SK-N-SH (cell line): Measurements from ENCODE around the gene TEX35. TPM values are rescaled to one million over a fixed set of nuclear protein-coding genes. Genes with fewer than 3 reads are reported as not detected.
"Not testable (repeated sequence)": the region's sequence is repeated elsewhere in the genome, so short reads cannot be mapped to it uniquely, and the experiment has no call there.

Source experiments
- CTCF ChIA-PET: fragments of 300-600, 350-600 bp; formaldehyde crosslinking; extraction: SDS; loops from one replicate; lab custom pipeline; 2021; lab: Yijun Ruan, JAX
- POLR2A ChIA-PET: fragments of 350-600 bp; sonication (Branson Sonifier 250); formaldehyde crosslinking; extraction: SDS; loops from one replicate; lab custom pipeline; 2020; ENCODE audit warnings: antibody characterized with exemption, inconsistent platforms; lab: Yijun Ruan, JAX
- DNase-seq: peaks from one replicate; pipeline ENCODE4 v3.0.0; 2012
- H2AFZ ChIP-seq: fragments of 200-600 bp; sonication (generic); 2 replicates; pipeline ENCODE4 v1.8.1; 2016; ENCODE audit warnings: antibody characterized with exemption, mild to moderate bottlenecking, low read depth
- H3F3A ChIP-seq: fragments of 200-600 bp; sonication (generic); replicated peaks from 2 replicates; pipeline ENCODE3; 2016; ENCODE audit warnings: antibody characterized with exemption, mild to moderate bottlenecking; ENCODE audit not compliant: insufficient read depth
- H3K27ac ChIP-seq, 2 experiments: fragments of 200-500 bp in 1 of 2; fragments of 200-600 bp in 1 of 2; sonication (Bioruptor generic) in 1 of 2; sonication (generic), shearing (Covaris generic) in 1 of 2; 2 replicates each; pipeline versions ENCODE4 v1.5.1 to v1.6.1; 2014 to 2016; ENCODE audit warnings: low read depth in 2 of 2, inconsistent platforms in 1 of 2, low read length in 1 of 2, mild to moderate bottlenecking in 1 of 2, mixed read lengths in 1 of 2
- H3K27me3 ChIP-seq: fragments of 200-600 bp; sonication (generic), shearing (Covaris generic); 2 replicates; pipeline ENCODE4 v1.6.1; 2016; ENCODE audit warnings: mixed run types; ENCODE audit not compliant: insufficient read depth
- H3K36me3 ChIP-seq, 2 experiments: fragments of 200-500 bp in 1 of 2; fragments of 200-600 bp in 1 of 2; sonication (Bioruptor generic) in 1 of 2; sonication (generic) in 1 of 2; replicated peaks in 1 of 2; 2 replicates each; pipeline versions ENCODE3 to v1.5.1; 2014 to 2016; ENCODE audit warnings: low read length in 1 of 2, mild to moderate bottlenecking in 1 of 2; ENCODE audit not compliant: insufficient read depth in 2 of 2, control insufficient read depth in 1 of 2
- H3K4me1 ChIP-seq, 2 experiments: fragments of 200-500 bp in 1 of 2; fragments of 200-600 bp in 1 of 2; sonication (Bioruptor generic) in 1 of 2; sonication (generic), shearing (Covaris generic) in 1 of 2; 2 replicates each; pipeline versions ENCODE4 v1.5.1 to v1.6.1; 2014 to 2016; ENCODE audit warnings: low read depth in 1 of 2, low read length in 1 of 2, mixed run types in 1 of 2; ENCODE audit not compliant: insufficient read depth in 2 of 2, control insufficient read depth in 1 of 2
- H3K4me2 ChIP-seq: fragments of 200-600 bp; sonication (generic), shearing (Covaris generic); 2 replicates; pipeline ENCODE4 v1.6.1; 2017; ENCODE audit warnings: mixed run types
- H3K4me3 ChIP-seq, 2 experiments: fragments of 200-500 bp in 1 of 2; fragments of 200-600 bp in 1 of 2; sonication (Bioruptor generic) in 1 of 2; sonication (generic), shearing (Covaris generic) in 1 of 2; 2 replicates each; pipeline versions ENCODE4 v1.5.1 to v1.8.1; 2014 to 2016; ENCODE audit warnings: low read depth in 2 of 2, inconsistent platforms in 1 of 2, low read length in 1 of 2, mild to moderate bottlenecking in 1 of 2, mixed read lengths in 1 of 2, moderate library complexity in 1 of 2
- H3K79me2 ChIP-seq: fragments of 200-600 bp; sonication (generic); 2 replicates; pipeline ENCODE4 v1.8.1; 2017; ENCODE audit warnings: mild to moderate bottlenecking; ENCODE audit not compliant: insufficient read depth
- H3K9ac ChIP-seq: fragments of 200-600 bp; sonication (generic); 2 replicates; pipeline ENCODE4 v1.6.1; 2017; ENCODE audit warnings: mixed run types
- H3K9me2 ChIP-seq: fragments of 200-600 bp; sonication (generic); 2 replicates; pipeline ENCODE4 v1.6.1; 2017; ENCODE audit warnings: mixed run types
- H3K9me3 ChIP-seq: fragments of 200-600 bp; sonication (generic); 2 replicates; pipeline ENCODE4 v1.6.1; 2017; ENCODE audit warnings: mixed run types, mild to moderate bottlenecking, moderate library complexity
- H4K20me1 ChIP-seq: fragments of 200-600 bp; sonication (generic); 2 replicates; pipeline ENCODE4 v1.6.1; 2017; ENCODE audit warnings: mild to moderate bottlenecking, mixed run types; ENCODE audit not compliant: insufficient read depth
- JUND ChIP-seq: IDR thresholded peaks from 2 replicates; pipeline ENCODE4 v1.4.0; 2012
- NRF1 ChIP-seq: IDR thresholded peaks from 2 replicates; pipeline ENCODE4 v1.6.1; 2012; ENCODE audit warnings: low read depth, mild to moderate bottlenecking, low read length
- REST ChIP-seq: IDR thresholded peaks from 2 replicates; pipeline ENCODE4 v1.6.1; 2012; ENCODE audit warnings: mild to moderate bottlenecking, low read depth, low read length, moderate library complexity
- TAF1 ChIP-seq: IDR thresholded peaks from 2 replicates; pipeline ENCODE4 v1.6.1; 2012; ENCODE audit warnings: low read depth, mild to moderate bottlenecking, low read length, moderate library complexity, borderline replicate concordance
- TEAD4 ChIP-seq: IDR thresholded peaks from 2 replicates; pipeline ENCODE4 v1.4.0; 2012; ENCODE audit warnings: mild to moderate bottlenecking, borderline replicate concordance; ENCODE audit not compliant: insufficient read depth
- WGBS: methylation state at CpG from one replicate; pipeline ENCODE4 v1.1.6; 2017; ENCODE audit warnings: low lambda C conversion rate; 5-methylcytosine and 5-hydroxymethylcytosine counted together
- polyA plus RNA-seq, 3 experiments: library from polyadenylated mRNA; depleted of rRNA; stranded (reverse); fragments of >200 nt; gene quantifications; 2 replicates each; pipeline ENCODE4 v1.2.3, GENCODE V29; 2012
- TF ChIP-seq, protein P1 (sequence below): fragments of 150-350 bp; IDR thresholded peaks from 2 replicates; pipeline ENCODE4 v1.6.1; 2016; ENCODE audit warnings: mild to moderate bottlenecking, low read depth, low read length

TEX35 gene
- polyA plus RNA-seq, 1 of the 3 experiments (the other 2 are of a cell fraction) = 0.03 TPM

- WGBS = no CpG with 5 or more reads among the region's 3 CpGs
- POLR2A ChIA-PET = interaction anchor here (1.7 kb wide), 1 partner anchor 10 kb away, joined by 4 read pairs; no protein-coding TSS in a partner anchor
Measured at GRCh38 chr1:178552856-178553255, 39.9 kb downstream of the TEX35 start.

DNA sequence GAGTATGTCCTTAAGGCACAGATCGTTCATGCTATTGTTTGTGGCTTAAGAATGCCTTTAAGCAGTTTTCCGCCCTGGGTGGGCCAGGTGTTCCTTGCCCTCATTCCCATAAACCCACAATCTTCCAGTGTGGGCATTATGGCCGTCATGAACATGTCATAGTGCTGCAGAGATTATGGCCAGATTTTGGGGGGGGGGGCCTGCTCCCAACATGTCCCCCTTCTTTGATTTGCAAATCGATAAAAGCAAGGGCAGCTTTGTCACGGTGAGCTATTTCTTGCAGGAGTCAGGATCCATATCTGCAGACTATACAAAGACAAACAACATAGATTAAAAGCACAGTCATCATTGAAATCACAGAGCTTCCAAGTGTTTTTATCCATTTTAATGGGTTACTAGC lies 41.4 kb downstream of the TEX35 start:
- CTCF ChIA-PET = interaction anchor here (0.7 to 1.4 kb wide), 3 partner anchors 10 to 448 kb away, joined by 3 read pairs; no protein-coding TSS in a partner anchor
- 78% methylated on average over 5 of the region's 5 CpGs for WGBS

More at GRCh38 chr1:178552856-178553255, 39.9 kb downstream of the TEX35 start:
- Histone ChIP-seq H3K9me2 (no peaks in the 10 kb centered on the region), H4K20me1 (no peaks in the 10 kb centered on the region), H3K27ac (no peak overlapping the region), H3K27me3 (no peaks in the 10 kb centered on the region), H3K4me3 (no peak overlapping the region), H3F3A (no peaks in the 10 kb centered on the region), H3K9me3 (no peaks in the 10 kb centered on the region), H3K9ac (no peak overlapping the region), H3K4me2 (no peak overlapping the region), H2AFZ (no peak overlapping the region), H3K79me2 (no peaks in the 10 kb centered on the region), H3K36me3 (no peaks in the 10 kb centered on the region), H3K4me1 (peaks cover 0 to 3% of the 10 kb centered on the region in 2 experiments; a peak in 2 of 4 replicates)
- no peak for TF ChIP-seq REST
- TF ChIP-seq, protein P1, sequence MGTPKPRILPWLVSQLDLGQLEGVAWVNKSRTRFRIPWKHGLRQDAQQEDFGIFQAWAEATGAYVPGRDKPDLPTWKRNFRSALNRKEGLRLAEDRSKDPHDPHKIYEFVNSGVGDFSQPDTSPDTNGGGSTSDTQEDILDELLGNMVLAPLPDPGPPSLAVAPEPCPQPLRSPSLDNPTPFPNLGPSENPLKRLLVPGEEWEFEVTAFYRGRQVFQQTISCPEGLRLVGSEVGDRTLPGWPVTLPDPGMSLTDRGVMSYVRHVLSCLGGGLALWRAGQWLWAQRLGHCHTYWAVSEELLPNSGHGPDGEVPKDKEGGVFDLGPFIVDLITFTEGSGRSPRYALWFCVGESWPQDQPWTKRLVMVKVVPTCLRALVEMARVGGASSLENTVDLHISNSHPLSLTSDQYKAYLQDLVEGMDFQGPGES = no peak
- no peak for TF ChIP-seq TAF1
- TF ChIP-seq NRF1 = no peak
- TF ChIP-seq TEAD4 = no peak
- TF ChIP-seq JUND = no peak
- CTCF ChIA-PET = interaction anchor here (0.8 to 1.5 kb wide), 3 partner anchors 10 to 201 kb away, joined by 3 to 5 read pairs (median 4); no protein-coding TSS in a partner anchor
- DNase-seq = no peak

More for the DNA sequence above, 41.4 kb downstream of the TEX35 start:
- H3K27me3 ChIP-seq, DNase-seq, H3K4me1 ChIP-seq, H3K27ac ChIP-seq, H3K9me2 ChIP-seq, H3F3A ChIP-seq, H3K4me3 ChIP-seq, H3K4me2 ChIP-seq, H3K9me3 ChIP-seq, POLR2A ChIA-PET, H2AFZ ChIP-seq, H3K79me2 ChIP-seq, H4K20me1 ChIP-seq, H3K9ac ChIP-seq, H3K36me3 ChIP-seq: not testable (repeated sequence)
